Stimulated activated CD8-positive, alpha-beta memory T cell treated with anti-CD3 and anti-CD28 coated beads, Interleukin-4, amount 100 ng/mL, for 48 hours (primary cell): ENCODE data around the gene KIN.
"Not testable (repeated sequence)": the region's sequence is repeated elsewhere in the genome, so short reads cannot be mapped to it uniquely, and the experiment has no call there.

Experiments
- DNase-seq: peaks from one replicate; pipeline ENCODE4 v3.0.0-alpha.2; 2020

The KIN gene

DNA sequence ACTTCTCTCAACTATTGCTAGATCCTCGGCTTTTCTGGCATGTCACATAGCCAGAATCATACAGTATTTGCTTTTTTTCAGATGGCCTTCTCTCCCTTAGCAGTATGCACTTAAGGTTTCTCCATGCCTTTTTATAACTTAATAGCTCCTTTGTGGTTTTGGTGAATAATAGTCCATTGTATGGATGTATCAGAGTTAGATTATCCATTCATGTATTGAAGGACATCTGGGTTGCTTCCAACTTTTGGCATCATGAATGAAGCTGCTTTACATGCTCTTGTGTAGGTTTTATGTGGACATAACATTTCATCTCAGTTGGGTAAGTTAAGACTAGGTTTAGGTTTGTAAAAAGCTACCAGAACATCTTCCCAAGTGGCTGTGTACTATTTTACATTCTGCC is 4.7 kb upstream of the KIN start:
- no peak for DNase-seq

DNA sequence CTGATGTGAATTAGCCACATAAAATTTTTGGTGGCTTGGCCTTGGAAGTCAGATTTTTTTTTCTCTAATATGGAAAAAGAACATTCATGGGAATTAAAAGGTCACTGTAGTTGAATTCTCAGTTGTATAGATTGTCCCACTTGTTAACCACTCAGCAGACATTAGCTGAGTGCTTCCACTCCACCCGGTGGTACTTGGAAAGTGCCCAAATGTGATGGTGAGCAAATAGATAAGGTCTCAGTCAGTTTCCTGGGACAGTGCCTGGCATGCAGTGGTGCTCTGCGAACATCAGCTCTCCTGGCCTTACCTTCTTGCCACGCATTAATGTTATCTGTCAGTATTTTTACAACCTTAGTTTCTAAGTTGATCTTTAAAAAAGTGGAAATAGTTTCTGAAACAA is 1.6 kb upstream of the KIN start:
- no peak for DNase-seq

DNA sequence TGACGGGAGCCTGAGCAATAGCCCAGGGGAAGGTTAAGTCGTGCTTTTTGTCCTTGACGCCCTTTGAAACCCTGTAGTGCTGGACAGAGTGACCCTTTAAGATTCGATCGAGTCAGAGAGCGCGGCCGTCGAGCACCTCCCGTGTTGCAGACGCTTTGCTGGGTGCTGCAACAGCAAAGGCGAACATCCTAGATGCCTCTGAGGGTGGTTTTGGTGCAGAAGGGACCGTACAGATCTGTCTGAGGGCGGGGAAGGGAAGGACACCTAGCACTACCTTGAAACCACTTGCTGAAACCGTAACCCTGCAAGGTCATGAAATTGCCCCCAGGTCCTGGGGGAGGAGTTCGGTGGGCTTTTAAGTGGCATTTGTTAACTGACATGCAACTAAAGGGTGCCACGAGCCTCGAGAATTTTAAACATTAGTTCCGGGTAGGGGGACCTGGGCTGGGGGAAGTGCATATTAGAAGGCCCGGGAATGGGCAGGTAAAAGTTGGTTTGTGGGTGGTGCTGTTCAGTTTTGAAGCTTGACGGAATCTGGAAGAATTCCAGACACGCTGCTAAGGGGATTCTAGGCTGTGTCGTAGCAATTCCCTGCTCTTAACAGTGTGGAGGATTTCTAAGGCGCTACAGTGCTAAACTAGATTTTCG is 970 bp upstream of the KIN start:
- no peak for DNase-seq

DNA sequence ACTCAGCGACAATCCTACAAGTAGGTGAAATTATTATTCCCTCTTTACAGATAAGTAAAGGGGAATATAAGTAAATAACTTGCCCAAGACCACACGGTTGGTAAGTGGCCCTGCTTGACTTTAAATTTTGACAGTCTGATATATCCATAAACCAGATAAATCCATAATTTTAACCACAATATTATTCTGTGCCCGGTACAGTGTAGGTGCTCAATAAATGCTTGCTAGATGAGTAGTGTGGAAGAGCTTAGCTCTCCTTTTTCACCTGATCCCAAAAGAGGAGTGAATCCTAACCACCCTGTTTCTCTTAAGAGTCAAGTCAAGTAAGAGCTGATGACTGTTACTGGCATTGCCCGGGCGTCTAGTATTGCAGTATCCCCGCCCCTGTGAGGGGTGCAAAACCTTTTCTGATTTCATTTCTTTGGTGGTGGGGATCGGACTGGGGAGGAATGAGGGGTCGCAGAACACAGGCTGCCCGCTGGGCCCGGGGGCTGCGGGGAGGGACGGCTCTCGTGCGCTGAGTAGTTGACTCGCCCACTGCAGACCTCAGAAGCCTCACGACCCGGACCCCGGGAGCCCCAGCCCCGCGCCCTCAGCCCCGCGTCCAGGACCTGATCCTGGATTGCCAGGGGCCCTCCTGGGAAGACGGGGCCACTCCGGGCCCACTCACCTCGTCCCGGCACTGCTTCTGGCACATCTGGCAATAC is 490 bp downstream of the KIN start:
- DNase-seq: peak; percentile 31

DNA sequence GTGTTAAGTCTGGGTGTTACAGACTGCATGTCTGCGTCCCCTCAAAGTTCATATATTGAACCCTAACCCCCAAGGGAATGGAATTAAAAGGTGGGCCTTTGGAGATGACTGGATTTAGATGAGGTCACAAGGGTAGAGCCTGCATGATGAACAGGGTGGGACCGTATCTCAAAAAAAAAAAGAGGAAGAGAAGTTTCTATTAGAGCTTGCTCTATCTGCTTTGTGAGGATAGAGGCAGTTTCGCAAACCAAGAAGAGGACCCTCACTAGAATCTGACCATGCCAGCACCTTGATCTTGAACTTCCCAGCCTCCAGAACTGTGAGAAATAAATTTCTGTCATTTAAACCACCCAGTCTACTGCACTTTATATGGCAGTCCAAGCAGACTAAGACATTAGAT is 1.4 kb downstream of the KIN start:
- DNase-seq: no peak

DNA sequence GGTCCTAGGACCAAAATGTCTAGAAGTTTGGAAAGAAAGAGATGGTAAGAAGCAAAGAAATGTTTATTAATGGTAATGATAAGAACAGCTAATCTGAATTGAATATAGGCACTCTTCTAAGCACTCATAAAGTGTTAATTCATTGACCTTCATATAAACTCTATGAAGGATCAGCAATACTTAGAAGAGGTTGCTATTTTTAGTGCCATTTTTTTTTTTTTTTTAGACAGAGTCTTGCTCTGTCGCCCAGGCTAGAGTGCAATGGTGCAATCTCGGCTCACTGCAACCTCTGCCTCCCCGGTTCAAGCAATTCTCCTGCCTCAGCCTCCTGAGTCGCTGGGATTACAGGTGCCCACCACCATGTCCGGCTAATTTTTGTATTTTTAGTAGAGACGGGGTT is 5.6 kb downstream of the KIN start:
- DNase-seq: not testable (repeated sequence)

DNA sequence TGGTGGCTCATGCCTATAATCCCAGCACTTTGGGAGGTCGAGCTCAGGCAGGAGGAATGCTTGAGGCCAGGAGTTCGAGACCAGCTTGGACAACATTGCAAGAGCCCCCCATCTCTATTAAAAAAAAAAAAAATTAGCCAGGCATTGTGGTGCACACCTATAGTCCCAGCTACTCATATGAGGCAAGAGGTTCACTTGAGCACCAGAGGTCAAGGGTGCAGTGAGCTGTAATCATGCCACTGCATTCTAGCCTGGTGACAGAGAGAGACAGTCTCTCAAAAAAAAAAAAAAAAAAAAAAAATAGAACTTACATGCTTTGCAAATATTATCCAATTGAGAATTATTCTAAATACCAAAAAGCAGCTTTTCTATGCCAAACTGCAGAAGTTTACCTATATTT is 11.0 kb downstream of the KIN start:
- DNase-seq: no peak

DNA sequence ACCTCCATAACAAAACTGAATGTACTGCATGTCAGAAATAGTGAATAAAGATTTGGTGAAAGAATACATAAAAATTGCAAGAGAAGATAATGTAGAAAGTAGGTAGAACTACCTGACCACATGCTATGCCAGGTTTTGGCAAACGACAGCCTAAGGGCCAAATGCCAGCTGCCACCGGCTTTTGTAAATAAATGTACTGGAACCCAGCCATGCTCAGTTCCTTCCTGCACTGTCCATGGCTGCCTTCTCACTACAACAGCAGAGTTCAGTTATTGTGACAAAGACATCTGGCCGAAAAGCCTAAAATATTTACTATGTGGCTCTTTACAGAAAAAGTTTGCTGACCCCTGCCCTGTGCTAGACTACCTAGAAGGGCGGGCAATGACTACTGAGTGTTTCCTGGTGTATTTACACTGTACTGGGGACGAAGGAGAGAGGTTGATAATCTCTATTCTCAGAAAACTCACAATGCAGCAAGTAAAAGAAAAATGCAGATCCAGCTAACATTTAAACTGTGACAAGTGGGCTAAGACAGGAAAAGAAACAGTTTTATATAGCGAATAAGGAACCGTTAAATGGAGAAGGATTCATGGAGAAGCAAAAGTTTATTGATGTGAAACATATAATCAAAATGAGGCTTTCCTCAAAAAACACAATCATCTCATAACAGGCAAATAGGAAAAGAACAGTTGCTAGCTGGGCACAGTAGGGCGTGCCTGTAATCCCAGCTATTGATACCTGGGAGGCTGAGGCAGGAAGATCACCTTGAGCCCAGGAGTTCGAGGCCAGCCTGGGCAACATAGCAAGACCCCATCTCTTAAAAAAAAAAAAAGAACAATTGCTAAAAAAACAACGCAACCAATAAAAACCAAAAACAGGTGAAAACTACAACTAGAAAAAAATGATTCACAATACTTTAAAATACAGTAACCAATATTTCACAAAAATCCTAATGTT is 13.7 kb downstream of the KIN start:
- DNase-seq: no peak

DNA sequence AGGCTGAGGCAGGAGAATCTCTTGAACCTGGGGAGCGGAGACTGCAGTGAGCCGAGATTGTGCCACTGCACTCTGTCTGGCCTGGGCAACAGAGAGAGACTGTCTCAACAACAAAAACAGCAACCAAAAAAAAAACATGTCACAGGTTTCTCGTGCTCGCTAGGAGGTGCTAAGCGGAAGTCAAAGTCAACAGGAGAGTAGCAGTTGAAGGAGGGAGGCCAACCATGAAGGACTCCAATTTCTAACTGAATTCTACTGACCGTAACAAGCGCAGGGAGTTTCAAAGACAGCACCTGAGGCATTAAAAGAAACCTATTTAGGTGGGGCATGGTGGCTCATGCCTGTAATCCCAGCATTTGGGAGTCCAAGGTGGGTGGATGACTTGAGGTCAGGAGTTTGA is 19.4 kb downstream of the KIN start:
- DNase-seq: no peak

DNA sequence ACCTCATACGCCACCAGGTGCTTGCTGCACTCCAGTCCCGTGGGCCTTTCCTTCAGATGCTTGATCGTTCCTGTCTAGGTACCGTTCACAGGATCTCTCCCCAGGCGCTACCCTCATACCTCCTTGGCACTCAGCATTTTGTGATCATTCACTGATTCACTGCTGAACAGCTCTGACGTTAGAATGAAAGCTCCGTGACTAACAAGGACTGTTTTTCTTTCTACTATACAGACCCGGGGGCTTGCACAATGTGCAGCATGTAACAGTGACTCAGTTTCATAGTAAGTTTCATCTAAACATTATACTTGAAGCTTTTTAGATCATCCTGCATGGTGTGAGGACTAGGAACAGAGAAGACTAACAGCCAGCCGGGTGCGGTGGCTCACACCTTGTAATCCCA is 20.6 kb downstream of the KIN start:
- no peak for DNase-seq

DNA sequence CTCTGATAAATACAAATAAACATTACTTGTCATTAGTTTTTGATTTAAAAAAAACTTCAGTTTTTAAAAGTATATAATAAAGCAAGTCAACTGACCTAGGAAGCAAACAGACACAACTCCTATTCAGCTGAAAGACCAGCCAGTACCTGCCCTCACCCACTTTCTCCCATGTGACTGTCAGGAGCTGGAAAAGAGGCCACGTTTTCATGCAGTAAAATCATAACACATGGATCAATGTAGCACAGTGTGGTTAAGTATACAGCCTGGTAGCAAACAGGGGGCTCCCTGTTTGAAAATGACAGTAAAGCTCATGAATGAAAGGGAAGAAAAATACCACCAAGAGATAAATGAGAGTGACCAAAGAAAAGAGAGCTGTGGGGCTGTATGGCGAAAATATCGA is 21.6 kb downstream of the KIN start:
- no peak for DNase-seq

DNA sequence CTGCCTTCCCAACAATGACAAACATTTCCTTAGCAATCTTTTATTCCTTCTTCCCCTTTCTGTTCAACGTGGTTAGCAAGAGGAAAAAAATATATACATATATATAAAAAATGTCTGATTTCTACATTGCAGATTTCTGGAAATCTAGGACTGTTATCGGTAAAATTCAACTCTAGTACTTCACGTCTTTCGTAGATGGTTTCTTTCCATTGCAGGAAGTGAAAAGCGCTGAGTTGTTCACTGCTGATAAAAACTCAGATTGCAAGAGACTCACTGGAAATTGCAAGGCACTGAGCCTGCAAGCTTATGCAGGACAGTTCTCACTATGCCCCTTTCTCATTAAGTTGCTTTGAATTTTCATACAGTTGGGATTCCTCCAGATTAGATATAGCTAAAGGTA is 23.9 kb downstream of the KIN start:
- no peak for DNase-seq

DNA sequence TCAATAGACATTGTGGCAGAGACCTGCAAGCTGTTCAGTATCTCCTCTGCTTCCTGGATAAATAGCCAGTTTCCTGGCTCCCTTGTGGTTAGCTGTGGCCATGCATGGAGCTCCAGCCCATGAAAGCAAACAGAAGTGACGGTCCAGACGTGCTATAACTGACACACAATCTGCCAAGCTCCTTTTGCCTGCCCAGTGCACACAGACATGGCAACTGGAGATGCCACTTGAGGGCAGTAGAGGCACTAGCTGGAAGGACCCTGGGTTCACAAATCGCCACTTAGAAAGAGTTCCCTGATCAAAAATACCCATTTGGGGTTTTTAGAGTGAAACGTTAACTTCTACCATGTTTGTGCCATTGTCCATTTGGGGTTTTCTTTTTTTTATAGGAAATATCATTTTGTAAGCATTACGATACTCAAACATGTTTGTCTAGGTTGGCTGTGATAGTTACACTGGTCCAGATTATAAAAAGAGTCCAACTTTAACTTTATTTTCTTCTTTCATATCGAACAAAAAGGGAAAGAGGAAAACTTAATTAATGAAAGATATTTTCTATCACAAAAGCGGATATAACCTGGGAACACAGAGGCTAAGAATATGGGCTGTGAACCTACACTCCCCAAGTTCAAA is 31.3 kb downstream of the KIN start:
- DNase-seq: peak; percentile 31

DNA sequence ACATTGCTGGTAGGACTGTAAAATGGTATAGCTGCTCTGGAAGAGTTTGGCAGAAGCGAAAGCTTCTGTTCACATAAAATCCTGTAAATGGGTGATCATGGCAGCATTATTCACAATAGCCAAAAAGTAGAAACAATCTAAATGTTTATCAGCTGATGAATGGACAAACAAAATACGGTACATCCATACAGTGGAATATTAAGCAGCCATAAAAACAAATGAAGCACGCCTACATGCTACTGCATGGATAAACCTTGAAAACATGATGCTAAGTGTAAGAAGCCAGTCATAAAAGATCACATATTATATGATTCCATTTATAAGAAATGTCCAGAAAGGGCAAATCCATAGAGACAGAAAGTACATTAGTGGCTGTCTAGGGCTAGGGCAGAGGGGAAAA is 32.7 kb downstream of the KIN start:
- no peak for DNase-seq

DNA sequence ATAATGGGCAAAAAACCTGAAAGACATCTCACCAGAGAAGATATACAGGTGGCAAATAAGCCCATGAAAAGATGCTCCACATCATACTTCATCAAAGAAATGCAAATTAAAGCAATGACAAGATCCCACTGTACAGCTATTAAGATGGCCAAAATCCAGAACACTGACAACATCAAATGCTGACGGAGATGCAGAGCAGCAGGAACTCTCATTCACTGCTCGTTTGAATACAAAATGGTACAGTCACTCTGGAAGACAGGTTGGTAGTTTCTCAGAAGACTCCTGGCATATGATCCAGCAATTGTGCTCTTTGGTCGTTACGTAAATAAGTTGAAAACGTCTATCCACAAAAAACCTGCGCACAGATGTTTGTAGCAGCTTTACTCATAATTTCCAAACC is 35.5 kb downstream of the KIN start:
- no peak for DNase-seq

DNA sequence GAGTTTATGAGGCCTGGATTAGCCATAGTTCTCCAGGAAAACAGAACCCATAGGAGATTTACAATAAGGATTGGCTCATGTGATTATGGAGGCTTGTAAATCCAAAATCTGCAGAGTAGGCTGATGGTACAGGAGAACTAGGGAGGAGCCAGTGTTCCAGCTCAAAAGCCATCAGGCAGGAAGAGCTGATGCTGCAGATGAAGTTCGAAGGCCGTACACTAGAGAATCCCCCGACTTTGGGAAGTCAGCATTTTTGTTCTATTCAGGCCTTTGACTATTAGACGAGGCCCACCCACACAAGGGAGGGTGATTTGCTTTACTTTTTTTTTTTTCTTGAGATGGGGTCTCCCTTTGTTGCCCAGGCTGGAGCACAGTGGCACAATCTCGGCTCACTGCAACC is 37.6 kb downstream of the KIN start:
- DNase-seq: no peak

DNA sequence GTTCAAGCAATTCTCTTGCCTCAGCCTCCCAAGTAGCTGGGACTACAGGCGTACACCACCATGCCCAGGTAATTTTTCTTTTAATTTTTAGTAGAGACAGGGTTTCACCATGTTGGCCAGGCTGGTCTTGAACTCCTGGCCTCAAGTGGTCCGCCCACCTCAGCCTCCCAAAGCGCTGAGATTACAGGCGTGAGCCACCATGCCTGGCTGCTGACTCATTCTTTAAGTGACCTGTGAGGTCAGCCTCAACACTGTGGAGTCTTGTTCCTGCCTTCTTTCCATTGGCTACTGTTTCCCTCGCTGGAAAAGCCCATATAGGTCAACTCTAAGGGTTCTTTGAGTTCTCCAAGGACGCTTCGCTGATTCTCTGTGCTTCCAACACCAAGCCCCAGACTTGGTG is 39.2 kb downstream of the KIN start:
- not testable (repeated sequence) for DNase-seq

DNA sequence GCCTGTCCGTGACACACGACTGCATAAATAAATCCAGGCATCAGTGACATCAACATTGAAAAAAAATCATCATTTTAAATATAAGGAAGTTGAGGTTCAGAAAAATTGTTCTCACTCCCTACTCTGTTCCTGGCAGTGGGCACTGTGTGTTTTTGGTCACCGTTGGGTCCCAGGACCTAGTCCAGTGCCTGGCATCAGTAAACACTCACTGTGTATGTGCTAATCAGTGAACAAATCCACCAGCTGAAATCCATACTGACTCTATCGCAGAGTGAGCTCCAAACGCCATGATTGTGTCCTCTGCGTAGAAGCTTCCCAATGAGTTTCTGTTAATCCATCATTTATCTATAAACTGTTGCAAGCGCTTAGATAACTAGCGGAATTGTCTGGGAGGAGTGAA is 43.5 kb downstream of the KIN start:
- no peak for DNase-seq

DNA sequence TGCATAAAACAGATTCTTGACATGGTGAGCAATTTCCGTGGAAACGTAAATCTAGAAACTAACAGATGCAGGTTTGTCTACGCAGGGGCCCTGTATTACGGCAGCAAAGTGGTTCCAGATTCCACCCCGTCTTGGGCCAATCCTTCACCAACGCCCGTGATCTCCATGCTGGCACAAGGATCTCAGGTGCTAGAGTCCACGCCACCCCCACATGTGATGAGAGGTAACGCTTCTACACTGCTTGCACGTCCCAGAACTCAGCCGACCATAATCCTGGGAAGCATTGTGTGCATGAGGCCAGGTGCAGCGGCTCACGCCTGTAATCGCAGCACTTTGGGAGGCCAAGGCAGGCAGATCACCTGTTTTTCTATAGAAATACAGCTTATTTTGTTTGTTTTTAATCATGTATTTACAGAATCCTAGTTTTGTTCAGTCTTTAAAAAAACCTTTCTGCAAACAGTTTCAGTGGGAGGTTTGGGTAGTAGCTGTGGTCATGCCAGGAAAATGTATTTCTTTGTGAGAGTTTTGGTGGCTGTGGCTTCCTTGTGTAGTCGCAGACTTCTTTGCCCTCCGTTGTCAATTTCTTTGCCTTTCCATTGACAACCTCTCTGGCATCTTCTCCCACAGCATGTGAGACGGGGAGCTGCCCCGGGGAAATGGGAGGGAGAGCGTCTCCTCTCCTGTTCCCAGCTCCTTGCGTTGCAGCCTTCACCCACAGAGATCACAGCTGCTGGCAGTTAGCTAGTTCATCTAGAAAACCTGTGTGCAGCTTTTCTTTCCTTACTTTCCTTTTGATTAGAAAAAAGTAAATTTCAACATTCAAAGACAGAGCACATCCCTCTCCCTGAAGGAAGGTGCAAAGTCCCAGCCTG is 49.0 kb downstream of the KIN start:
- DNase-seq: no peak

DNA sequence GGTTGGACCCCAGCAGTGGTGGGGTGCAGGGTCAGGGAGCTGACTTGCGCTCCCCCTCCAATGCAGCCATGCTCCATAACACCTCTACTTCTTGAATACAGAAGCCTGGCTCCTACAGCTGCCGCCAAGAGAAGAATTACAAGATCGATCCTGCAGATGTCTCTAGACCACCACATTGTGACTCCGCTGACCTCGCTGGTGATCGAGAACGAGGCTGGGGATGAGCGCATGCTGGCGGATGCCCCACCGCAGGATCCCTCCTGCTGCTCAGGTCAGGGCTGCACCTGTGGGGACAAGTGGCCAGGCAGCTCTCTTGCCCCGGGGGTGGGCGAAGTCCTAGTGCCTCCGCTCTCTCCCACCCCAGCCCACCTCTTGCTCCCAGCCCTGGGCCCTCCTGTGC is 53.0 kb downstream of the KIN start:
- DNase-seq: no peak

DNA sequence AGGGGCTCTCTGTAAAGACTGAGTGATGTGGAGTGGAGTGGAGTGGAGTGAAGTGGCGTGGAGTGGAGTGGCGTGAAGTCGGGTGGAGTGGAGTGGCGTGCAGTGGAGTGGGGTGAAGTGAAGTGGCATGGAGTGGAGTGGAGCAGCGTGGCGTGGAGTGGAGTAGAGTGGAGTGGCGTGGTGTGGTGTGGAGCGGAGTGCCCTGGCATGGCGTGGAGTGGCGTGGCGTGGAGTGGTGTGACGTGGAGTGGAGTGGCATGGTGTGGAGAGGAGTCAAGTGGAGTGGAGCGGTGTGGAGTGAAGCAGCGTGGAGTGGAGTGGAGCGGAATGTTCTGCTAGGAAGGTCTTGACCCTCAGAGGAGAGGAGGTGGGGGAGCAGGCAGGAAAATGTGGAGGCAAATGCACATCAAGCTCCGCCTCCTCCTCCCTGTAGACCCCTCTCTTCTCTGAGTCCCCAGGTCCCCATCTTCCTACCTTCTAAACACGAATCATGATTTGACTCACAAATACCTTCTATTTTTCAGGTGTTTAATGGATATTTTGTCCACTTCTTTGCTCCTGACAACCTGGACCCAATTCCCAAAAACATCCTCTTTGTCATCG is 64.8 kb downstream of the KIN start:
- no peak for DNase-seq

DNA sequence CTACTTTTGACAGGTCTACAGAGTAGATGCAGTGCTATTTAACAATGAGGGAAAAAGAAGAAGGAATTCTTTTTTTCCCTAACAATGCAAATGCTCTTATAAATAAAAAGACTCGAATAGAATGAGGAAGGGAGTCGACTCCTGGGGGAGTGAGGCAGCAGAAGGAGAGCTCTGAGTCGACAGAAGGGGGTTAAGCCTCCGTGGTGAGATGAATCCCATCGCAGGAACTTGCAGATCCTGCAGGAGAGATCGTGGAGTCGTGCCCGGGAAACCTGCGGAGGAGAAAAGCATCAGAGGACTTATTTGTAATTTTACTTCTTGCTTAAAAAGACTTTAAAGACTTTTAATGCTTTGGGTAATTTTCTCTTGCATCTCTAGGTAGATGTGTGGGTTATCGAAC is 67.3 kb downstream of the KIN start:
- no peak for DNase-seq
